HepG2 (cell line): Measurements from ENCODE around the gene MCMBP. TPM values are rescaled to one million over a fixed set of nuclear protein-coding genes. Genes with fewer than 3 reads are reported as not detected.

Experiments
- ATRX ChIP-seq: sonication (generic); formaldehyde crosslinking; IDR thresholded peaks from 2 replicates; pipeline ENCODE4 v1.4.0; 2020; ENCODE audit warnings: missing genetic modification reagents, borderline replicate concordance
- CBX2 ChIP-seq, 2 experiments: fragments of 200-600 bp in 1 of 2; sonication (generic); formaldehyde crosslinking in 1 of 2; IDR thresholded peaks; 2 replicates each; pipeline versions ENCODE4 v1.7.0 to v1.8.1; 2018 to 2022; ENCODE audit warnings: low read depth in 2 of 2, low read length in 1 of 2, mild to moderate bottlenecking in 1 of 2, missing genetic modification reagents in 1 of 2
- FLYWCH1 ChIP-seq: sonication (generic); formaldehyde crosslinking; IDR thresholded peaks from 2 replicates; pipeline ENCODE4 v1.8.1; 2023; ENCODE audit warnings: mild to moderate bottlenecking, missing genetic modification reagents
- FOXJ3 ChIP-seq: sonication (generic); formaldehyde crosslinking; IDR thresholded peaks from 2 replicates; pipeline ENCODE4 v1.4.0; 2020; ENCODE audit warnings: missing genetic modification reagents, mild to moderate bottlenecking, borderline replicate concordance
- JUNB ChIP-seq: sonication (generic); formaldehyde crosslinking; IDR thresholded peaks from 2 replicates; pipeline ENCODE4 v1.8.0; 2022; ENCODE audit warnings: missing genetic modification reagents, mild to moderate bottlenecking, borderline replicate concordance
- MZF1 ChIP-seq: sonication (generic); formaldehyde crosslinking; IDR thresholded peaks from 2 replicates; pipeline ENCODE4 v1.8.1; 2023; ENCODE audit warnings: mild to moderate bottlenecking, missing genetic modification reagents, borderline replicate concordance
- NR1H2 ChIP-seq: sonication (generic); formaldehyde crosslinking; IDR thresholded peaks from 2 replicates; pipeline ENCODE4 v1.8.1; 2022; ENCODE audit warnings: low read depth, missing genetic modification reagents, borderline replicate concordance
- SALL1 ChIP-seq: sonication (generic); formaldehyde crosslinking; IDR thresholded peaks from 2 replicates; pipeline ENCODE4 v1.8.0; 2022; ENCODE audit warnings: mild to moderate bottlenecking, missing genetic modification reagents
- ZBTB7A ChIP-seq: sonication (generic); formaldehyde crosslinking; IDR thresholded peaks from 2 replicates; pipeline ENCODE4 v1.8.0; 2022; ENCODE audit warnings: mild to moderate bottlenecking, missing genetic modification reagents
- ZNF136 ChIP-seq: sonication (generic); formaldehyde crosslinking; IDR thresholded peaks from 2 replicates; pipeline ENCODE4 v1.8.1; 2022; ENCODE audit warnings: low read depth, mild to moderate bottlenecking, moderate library complexity, missing genetic modification reagents
- ZNF343 ChIP-seq: sonication (generic); formaldehyde crosslinking; IDR thresholded peaks from 2 replicates; pipeline ENCODE4 v1.4.0; 2020; ENCODE audit warnings: mild to moderate bottlenecking, missing genetic modification reagents
- ZNF44 ChIP-seq: sonication (generic); formaldehyde crosslinking; IDR thresholded peaks from 2 replicates; pipeline ENCODE4 v1.5.1; 2020; ENCODE audit warnings: mild to moderate bottlenecking, missing genetic modification reagents
- ZNF441 ChIP-seq: sonication (generic); formaldehyde crosslinking; IDR thresholded peaks from 2 replicates; pipeline ENCODE4 v1.7.0; 2021; ENCODE audit warnings: missing genetic modification reagents, borderline replicate concordance
- ZNF7 ChIP-seq: IDR thresholded peaks from 2 replicates; pipeline ENCODE4 v1.6.1; 2016; ENCODE audit warnings: missing biosample characterization, missing genetic modification reagents
- ZNF772 ChIP-seq: sonication (generic); formaldehyde crosslinking; IDR thresholded peaks from 2 replicates; pipeline ENCODE4 v1.5.0; 2020; ENCODE audit warnings: mild to moderate bottlenecking, missing genetic modification reagents
- polyA plus RNA-seq, 8 experiments: library from polyadenylated mRNA; depleted of rRNA in 3 of 8; stranded (reverse) in 7 of 8; unstranded in 1 of 8; fragments of >200 nt; fragmentation: Illumina TruSeq in 4 of 8; extraction: Trizol in 4 of 8; gene quantifications; 2 replicates each; pipeline versions ENCODE4 v1.2.1 to v1.2.3, GENCODE V29; 2011 to 2016; ENCODE audit warnings: low read depth in 4 of 8, missing spikeins in 1 of 8, mixed read lengths in 1 of 8; ENCODE audit not compliant: insufficient read depth in 1 of 8
- total RNA-seq, 5 experiments: library from RNA; depleted of rRNA; stranded (reverse); fragments of >200 nt; fragmentation: Illumina TruSeq; extraction: Trizol; gene quantifications; 2 replicates each; pipeline ENCODE4 v1.2.3, GENCODE V29; 2016; ENCODE audit warnings: low read depth in 1 of 5
- TF ChIP-seq, protein P1 (sequence below), 2 experiments: sonication (generic) in 1 of 2; formaldehyde crosslinking in 1 of 2; IDR thresholded peaks; 2 replicates each; pipeline versions ENCODE4 v1.5.1 to v1.6.1; 2011 to 2020; ENCODE audit warnings: borderline replicate concordance in 1 of 2, low read depth in 1 of 2, low read length in 1 of 2, mild to moderate bottlenecking in 1 of 2, missing genetic modification reagents in 1 of 2, moderate library complexity in 1 of 2
- TF ChIP-seq, protein P2 (sequence below): sonication (generic); formaldehyde crosslinking; IDR thresholded peaks from 2 replicates; pipeline ENCODE4 v1.4.0; 2020; ENCODE audit warnings: missing genetic modification reagents
- TF ChIP-seq, protein P3 (sequence below): IDR thresholded peaks from 2 replicates; pipeline ENCODE4 v1.6.1; 2012; ENCODE audit warnings: low read depth, low read length, improper control_type of control experiment
- TF ChIP-seq, protein P4 (sequence below): sonication (generic); formaldehyde crosslinking; IDR thresholded peaks from 2 replicates; pipeline ENCODE4 v1.4.0; 2020; ENCODE audit warnings: missing genetic modification reagents

The MCMBP gene
- total and polyA plus RNA-seq, 2 of the 13 experiments (the other 11 are each of a cell fraction or from before 2014, with no cell fraction given) = 35.7 to 62.4 TPM

DNA sequence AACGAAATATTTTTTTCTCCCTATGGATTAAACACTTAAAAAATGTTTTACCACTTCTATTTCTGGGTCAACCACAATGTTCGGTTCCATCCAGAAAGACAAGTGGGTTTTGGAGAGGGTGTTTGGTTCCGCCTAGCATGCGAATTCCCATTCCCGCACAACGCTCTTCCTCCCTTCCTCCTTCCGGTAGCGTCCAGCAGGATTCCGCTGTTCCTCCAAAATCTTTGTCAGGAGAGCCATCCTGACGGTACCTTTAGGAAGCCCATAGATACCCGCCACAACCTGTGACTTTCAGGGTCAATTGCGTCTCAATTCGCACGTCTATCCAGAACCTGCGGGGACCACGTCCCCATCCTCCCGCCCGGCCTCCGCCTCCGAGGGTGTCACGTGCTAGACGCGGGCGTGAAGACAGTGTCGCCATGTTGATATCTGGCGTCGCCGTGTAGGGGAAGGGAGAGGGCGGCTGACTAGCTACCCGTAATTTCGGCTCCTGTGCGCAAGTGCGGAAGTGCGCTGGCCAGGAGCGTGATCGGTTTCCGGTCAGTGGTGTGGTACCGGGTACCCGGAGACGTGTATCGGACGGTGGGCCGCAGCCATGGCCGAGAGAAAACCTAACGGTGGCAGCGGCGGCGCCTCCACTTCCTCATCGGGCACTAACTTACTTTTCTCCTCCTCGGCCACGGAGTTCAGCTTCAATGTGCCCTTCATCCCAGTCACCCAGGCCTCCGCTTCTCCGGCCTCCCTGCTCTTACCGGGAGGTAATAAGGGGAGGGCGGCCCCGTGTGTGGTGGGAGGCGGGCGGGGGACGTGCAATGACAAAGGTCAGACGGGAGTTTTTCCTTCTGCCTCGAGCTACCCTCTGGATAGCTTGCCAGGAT lies 19.8 kb upstream of the MCMBP start, which contains the start of gene SEC23IP (continued):
- peak; percentile 58; the same call in 1 of the 2 replicates for TF ChIP-seq ZNF44 (CRISPR knock-in tag)
- peak; percentile 91 for TF ChIP-seq ZNF441 (CRISPR knock-in tag)
- TF ChIP-seq, protein P1, sequence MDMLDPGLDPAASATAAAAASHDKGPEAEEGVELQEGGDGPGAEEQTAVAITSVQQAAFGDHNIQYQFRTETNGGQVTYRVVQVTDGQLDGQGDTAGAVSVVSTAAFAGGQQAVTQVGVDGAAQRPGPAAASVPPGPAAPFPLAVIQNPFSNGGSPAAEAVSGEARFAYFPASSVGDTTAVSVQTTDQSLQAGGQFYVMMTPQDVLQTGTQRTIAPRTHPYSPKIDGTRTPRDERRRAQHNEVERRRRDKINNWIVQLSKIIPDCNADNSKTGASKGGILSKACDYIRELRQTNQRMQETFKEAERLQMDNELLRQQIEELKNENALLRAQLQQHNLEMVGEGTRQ (IDR thresholded peaks at IDR 0.05; ENCODE audit: low read depth, low read length) = peak; percentile 83
- TF ChIP-seq, protein P1 (CRISPR knock-in tag; IDR thresholded peaks at IDR 0.05; ENCODE audit: borderline replicate concordance) = peak; percentile 97; the same call in 1 of the 2 replicates
- peak; percentile 93 for TF ChIP-seq ZNF343
- TF ChIP-seq FLYWCH1 (CRISPR knock-in tag) = no peak
- TF ChIP-seq MZF1 (CRISPR knock-in tag) = no peak
- no peak for TF ChIP-seq CBX2 (IDR thresholded peaks at IDR 0.05; ENCODE audit: low read depth, low read length)
- TF ChIP-seq CBX2 (CRISPR knock-in tag; IDR thresholded peaks at IDR 0.05; ENCODE audit: low read depth) = no peak
- no peak for TF ChIP-seq NR1H2 (CRISPR knock-in tag)
- TF ChIP-seq FOXJ3 (CRISPR knock-in tag) = no peak; the same call in 1 of the 2 replicates
- TF ChIP-seq, protein P2, sequence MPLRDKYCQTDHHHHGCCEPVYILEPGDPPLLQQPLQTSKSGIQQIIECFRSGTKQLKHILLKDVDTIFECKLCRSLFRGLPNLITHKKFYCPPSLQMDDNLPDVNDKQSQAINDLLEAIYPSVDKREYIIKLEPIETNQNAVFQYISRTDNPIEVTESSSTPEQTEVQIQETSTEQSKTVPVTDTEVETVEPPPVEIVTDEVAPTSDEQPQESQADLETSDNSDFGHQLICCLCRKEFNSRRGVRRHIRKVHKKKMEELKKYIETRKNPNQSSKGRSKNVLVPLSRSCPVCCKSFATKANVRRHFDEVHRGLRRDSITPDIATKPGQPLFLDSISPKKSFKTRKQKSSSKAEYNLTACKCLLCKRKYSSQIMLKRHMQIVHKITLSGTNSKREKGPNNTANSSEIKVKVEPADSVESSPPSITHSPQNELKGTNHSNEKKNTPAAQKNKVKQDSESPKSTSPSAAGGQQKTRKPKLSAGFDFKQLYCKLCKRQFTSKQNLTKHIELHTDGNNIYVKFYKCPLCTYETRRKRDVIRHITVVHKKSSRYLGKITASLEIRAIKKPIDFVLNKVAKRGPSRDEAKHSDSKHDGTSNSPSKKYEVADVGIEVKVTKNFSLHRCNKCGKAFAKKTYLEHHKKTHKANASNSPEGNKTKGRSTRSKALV (CRISPR knock-in tag) = peak; percentile 72; the same call in 1 of the 2 replicates
- TF ChIP-seq, protein P3, sequence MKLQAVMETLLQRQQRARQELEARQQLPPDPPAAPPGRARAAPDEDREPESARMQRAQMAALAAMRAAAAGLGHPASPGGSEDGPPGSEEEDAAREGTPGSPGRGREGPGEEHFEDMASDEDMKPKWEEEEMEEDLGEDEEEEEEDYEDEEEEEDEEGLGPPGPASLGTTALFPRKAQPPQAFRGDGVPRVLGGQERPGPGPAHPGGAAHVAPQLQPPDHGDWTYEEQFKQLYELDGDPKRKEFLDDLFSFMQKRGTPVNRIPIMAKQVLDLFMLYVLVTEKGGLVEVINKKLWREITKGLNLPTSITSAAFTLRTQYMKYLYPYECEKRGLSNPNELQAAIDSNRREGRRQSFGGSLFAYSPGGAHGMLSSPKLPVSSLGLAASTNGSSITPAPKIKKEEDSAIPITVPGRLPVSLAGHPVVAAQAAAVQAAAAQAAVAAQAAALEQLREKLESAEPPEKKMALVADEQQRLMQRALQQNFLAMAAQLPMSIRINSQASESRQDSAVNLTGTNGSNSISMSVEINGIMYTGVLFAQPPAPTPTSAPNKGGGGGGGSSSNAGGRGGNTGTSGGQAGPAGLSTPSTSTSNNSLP = 0 out of 2 replicates have a peak, but pooled peaks have one; percentile 18
- no peak for TF ChIP-seq ATRX (CRISPR knock-in tag)
- TF ChIP-seq JUNB (CRISPR knock-in tag) = no peak; the same call in 1 of the 2 replicates
- peak; percentile 94 for TF ChIP-seq SALL1 (CRISPR knock-in tag)
- TF ChIP-seq ZNF772 = peak; percentile 58; the same call in 1 of the 2 replicates
- no peak; the same call in 1 of the 2 replicates for TF ChIP-seq ZBTB7A (CRISPR knock-in tag)
- TF ChIP-seq, protein P4, sequence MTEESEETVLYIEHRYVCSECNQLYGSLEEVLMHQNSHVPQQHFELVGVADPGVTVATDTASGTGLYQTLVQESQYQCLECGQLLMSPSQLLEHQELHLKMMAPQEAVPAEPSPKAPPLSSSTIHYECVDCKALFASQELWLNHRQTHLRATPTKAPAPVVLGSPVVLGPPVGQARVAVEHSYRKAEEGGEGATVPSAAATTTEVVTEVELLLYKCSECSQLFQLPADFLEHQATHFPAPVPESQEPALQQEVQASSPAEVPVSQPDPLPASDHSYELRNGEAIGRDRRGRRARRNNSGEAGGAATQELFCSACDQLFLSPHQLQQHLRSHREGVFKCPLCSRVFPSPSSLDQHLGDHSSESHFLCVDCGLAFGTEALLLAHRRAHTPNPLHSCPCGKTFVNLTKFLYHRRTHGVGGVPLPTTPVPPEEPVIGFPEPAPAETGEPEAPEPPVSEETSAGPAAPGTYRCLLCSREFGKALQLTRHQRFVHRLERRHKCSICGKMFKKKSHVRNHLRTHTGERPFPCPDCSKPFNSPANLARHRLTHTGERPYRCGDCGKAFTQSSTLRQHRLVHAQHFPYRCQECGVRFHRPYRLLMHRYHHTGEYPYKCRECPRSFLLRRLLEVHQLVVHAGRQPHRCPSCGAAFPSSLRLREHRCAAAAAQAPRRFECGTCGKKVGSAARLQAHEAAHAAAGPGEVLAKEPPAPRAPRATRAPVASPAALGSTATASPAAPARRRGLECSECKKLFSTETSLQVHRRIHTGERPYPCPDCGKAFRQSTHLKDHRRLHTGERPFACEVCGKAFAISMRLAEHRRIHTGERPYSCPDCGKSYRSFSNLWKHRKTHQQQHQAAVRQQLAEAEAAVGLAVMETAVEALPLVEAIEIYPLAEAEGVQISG (CRISPR knock-in tag) = peak; percentile 96
- TF ChIP-seq ZNF7 (CRISPR knock-in tag) = no peak
- peak; percentile 89 for TF ChIP-seq ZNF136 (CRISPR knock-in tag)
